ENCODE data around the gene RNFT2. TPM values are rescaled to one million over a fixed set of nuclear protein-coding genes. Genes with fewer than 3 reads are reported as not detected.

RNFT2 gene
- total RNA-seq, 1 experiment from 2014 or later: 12.3 TPM

DNA sequence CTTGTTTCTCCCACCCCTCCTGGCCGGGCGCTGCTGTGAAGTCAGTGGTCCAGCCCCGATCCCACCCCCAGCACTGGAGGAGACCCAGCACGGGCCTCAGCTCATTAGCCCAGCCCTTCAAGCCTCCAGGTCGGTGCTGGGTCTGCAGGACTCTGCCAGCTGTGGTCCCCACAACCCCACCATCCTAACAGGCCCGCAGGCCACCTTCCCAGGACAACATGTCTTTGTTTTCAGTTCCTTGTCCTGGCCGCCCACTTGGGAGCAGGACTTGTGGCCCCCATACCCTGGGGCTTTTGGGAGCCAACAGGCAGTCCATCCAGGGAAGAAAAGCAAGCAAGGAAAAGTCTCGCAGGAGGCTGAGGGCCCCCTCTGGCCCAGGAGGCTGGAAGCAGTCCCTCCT, 83.2 kb downstream of the RNFT2 start:
- TF ChIP-seq, protein P1, sequence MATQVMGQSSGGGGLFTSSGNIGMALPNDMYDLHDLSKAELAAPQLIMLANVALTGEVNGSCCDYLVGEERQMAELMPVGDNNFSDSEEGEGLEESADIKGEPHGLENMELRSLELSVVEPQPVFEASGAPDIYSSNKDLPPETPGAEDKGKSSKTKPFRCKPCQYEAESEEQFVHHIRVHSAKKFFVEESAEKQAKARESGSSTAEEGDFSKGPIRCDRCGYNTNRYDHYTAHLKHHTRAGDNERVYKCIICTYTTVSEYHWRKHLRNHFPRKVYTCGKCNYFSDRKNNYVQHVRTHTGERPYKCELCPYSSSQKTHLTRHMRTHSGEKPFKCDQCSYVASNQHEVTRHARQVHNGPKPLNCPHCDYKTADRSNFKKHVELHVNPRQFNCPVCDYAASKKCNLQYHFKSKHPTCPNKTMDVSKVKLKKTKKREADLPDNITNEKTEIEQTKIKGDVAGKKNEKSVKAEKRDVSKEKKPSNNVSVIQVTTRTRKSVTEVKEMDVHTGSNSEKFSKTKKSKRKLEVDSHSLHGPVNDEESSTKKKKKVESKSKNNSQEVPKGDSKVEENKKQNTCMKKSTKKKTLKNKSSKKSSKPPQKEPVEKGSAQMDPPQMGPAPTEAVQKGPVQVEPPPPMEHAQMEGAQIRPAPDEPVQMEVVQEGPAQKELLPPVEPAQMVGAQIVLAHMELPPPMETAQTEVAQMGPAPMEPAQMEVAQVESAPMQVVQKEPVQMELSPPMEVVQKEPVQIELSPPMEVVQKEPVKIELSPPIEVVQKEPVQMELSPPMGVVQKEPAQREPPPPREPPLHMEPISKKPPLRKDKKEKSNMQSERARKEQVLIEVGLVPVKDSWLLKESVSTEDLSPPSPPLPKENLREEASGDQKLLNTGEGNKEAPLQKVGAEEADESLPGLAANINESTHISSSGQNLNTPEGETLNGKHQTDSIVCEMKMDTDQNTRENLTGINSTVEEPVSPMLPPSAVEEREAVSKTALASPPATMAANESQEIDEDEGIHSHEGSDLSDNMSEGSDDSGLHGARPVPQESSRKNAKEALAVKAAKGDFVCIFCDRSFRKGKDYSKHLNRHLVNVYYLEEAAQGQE (IDR thresholded peaks at IDR 0.05; ENCODE audit: insufficient read depth in 1 of 2, low read depth in 2 of 2, low read length in 1 of 2): no peak
- no peak for TF ChIP-seq SIN3A (IDR thresholded peaks at IDR 0.05; ENCODE audit: borderline replicate concordance, insufficient read depth, low read depth, low read length)
- TF ChIP-seq, protein P2, sequence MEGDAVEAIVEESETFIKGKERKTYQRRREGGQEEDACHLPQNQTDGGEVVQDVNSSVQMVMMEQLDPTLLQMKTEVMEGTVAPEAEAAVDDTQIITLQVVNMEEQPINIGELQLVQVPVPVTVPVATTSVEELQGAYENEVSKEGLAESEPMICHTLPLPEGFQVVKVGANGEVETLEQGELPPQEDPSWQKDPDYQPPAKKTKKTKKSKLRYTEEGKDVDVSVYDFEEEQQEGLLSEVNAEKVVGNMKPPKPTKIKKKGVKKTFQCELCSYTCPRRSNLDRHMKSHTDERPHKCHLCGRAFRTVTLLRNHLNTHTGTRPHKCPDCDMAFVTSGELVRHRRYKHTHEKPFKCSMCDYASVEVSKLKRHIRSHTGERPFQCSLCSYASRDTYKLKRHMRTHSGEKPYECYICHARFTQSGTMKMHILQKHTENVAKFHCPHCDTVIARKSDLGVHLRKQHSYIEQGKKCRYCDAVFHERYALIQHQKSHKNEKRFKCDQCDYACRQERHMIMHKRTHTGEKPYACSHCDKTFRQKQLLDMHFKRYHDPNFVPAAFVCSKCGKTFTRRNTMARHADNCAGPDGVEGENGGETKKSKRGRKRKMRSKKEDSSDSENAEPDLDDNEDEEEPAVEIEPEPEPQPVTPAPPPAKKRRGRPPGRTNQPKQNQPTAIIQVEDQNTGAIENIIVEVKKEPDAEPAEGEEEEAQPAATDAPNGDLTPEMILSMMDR (IDR thresholded peaks at IDR 0.05): no peak
- TF ChIP-seq TCF7L2 (IDR thresholded peaks at IDR 0.05; ENCODE audit: low read depth, low read length): no peak
- no peak for TF ChIP-seq POLR2AphosphoS5 (IDR thresholded peaks at IDR 0.05; ENCODE audit: low read depth, low read length)
- no peaks in the 10 kb centered on the region for H3K27me3 ChIP-seq (ENCODE audit: control insufficient read depth, insufficient read depth, low read length)
- in situ Hi-C loops (cut with HindIII; ENCODE audit: low pct_unique_long_range_greater_than_20kb, low sequenced_read_pairs): no loop called here
- intact Hi-C loops (cut with micrococcal nuclease; ENCODE audit: unreplicated experiment): no loop called here
- H3K36me3 ChIP-seq (ENCODE audit: control insufficient read depth, insufficient read depth, low read length): no peaks in the 10 kb centered on the region; the same call in 1 of the 2 replicates
- BruUV-seq (replicated peaks): no TSS peak
- DNase-seq (ENCODE audit: low read depth, low spot score) (no peak), ATAC-seq (no peak)
- ChIA-PET CTCF (no interaction called here), POLR2A (interaction anchor here (0.6 kb wide), 2 partner anchors 9 to 732 kb away, joined by 4 to 6 read pairs; no protein-coding TSS in a partner anchor)
- no peak overlapping the region for H3K27ac ChIP-seq (ENCODE audit: low read length)
- H3K4me3 ChIP-seq (ENCODE audit: low read depth in 2 of 2, low read length in 2 of 2): no peak overlapping the region
- H3K4me1 ChIP-seq (ENCODE audit: control insufficient read depth, insufficient read depth, low read length): peaks cover 8% of the 10 kb centered on the region
- H3K9me3 ChIP-seq (ENCODE audit: control insufficient read depth, insufficient read depth, low read depth, low read length): no peaks in the 10 kb centered on the region

DNA sequence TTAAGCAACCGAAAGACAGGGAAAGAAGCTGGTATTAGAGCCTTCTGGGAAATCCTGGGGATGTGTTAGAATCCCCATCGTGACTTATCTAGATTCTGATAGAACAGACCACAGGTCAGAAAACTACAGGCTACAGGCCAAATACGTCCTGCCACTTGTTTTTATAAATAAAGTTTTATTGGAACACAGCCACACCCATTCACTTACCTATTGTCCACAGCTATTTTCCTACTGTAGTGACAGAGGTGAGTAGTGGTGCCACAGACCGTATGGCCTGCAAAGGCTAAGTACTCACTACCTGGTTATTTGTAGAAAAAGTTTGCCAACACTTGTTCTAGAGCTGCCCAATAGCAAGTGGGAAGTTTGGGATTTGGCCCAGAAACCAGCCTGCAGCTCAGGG, 89.3 kb downstream of the RNFT2 start:
- POLR2A ChIA-PET: no interaction called here
- ATAC-seq (no peak), DNase-seq (ENCODE audit: low read depth, low spot score) (no peak)

More for the DNA sequence above, 89.3 kb downstream of the RNFT2 start:
- BruUV-seq (replicated peaks): no TSS peak
- in situ Hi-C loops (cut with HindIII; ENCODE audit: low pct_unique_long_range_greater_than_20kb, low sequenced_read_pairs): no loop called here
- no peak overlapping the region for H3K27ac ChIP-seq (ENCODE audit: low read length)
- no peaks in the 10 kb centered on the region for H3K9me3 ChIP-seq (ENCODE audit: control insufficient read depth, insufficient read depth, low read depth, low read length)
- CTCF ChIA-PET: no interaction called here
- H3K4me1 ChIP-seq (ENCODE audit: control insufficient read depth, insufficient read depth, low read length): no peaks in the 10 kb centered on the region
- H3K4me3 ChIP-seq (ENCODE audit: low read depth in 2 of 2, low read length in 2 of 2): no peak overlapping the region
- H3K27me3 ChIP-seq (ENCODE audit: control insufficient read depth, insufficient read depth, low read length): no peaks in the 10 kb centered on the region
- H3K36me3 ChIP-seq (ENCODE audit: control insufficient read depth, insufficient read depth, low read length): no peaks in the 10 kb centered on the region
- TF ChIP-seq POLR2AphosphoS5 (IDR thresholded peaks at IDR 0.05; ENCODE audit: low read depth, low read length) (no peak), TCF7L2 (IDR thresholded peaks at IDR 0.05; ENCODE audit: low read depth, low read length) (no peak), SIN3A (IDR thresholded peaks at IDR 0.05; ENCODE audit: borderline replicate concordance, insufficient read depth, low read depth, low read length) (no peak)
- TF ChIP-seq, protein P1 (IDR thresholded peaks at IDR 0.05; ENCODE audit: insufficient read depth in 1 of 2, low read depth in 2 of 2, low read length in 1 of 2): no peak
- TF ChIP-seq, protein P2 (IDR thresholded peaks at IDR 0.05): no peak
- intact Hi-C loops (cut with micrococcal nuclease; ENCODE audit: unreplicated experiment): no loop called here

Data from Panc1 (cell line).